H9 (cell line): ENCODE measurements around the gene ZCWPW1. TPM values are rescaled to one million over a fixed set of nuclear protein-coding genes. Genes with fewer than 3 reads are reported as not detected.
A peak's percentile ranks its signal among the peaks of the same experiment; 100 is the strongest.

Experiments used
- DNase-seq: peaks from one replicate; pipeline ENCODE4 v3.0.0-alpha.2; 2017
- H2AFZ ChIP-seq: one replicate; pipeline ENCODE4 v1.6.1; 2013; ENCODE audit warnings: mild to moderate bottlenecking, low read length, control low read depth, moderate library complexity
- H2AK5ac ChIP-seq: 2 replicates; pipeline ENCODE4 v1.6.1; 2013; ENCODE audit warnings: low read length, control low read depth, mixed read lengths; ENCODE audit not compliant: insufficient read length
- H2BK120ac ChIP-seq: one replicate; pipeline ENCODE4 v1.6.1; 2013; ENCODE audit warnings: low read depth, mild to moderate bottlenecking, low read length, control low read depth, inconsistent platforms; ENCODE audit not compliant: poor library complexity, severe bottlenecking
- H2BK12ac ChIP-seq: 2 replicates; pipeline ENCODE4 v1.6.1; 2013; ENCODE audit warnings: low read length, control low read depth, mixed read lengths, low read depth; ENCODE audit not compliant: insufficient read length
- H2BK15ac ChIP-seq: 2 replicates; pipeline ENCODE4 v1.6.1; 2013; ENCODE audit warnings: low read depth, low read length, control low read depth
- H2BK20ac ChIP-seq: one replicate; pipeline ENCODE4 v1.6.1; 2013; ENCODE audit warnings: low read depth, mild to moderate bottlenecking, low read length, control low read depth, inconsistent platforms; ENCODE audit not compliant: poor library complexity, severe bottlenecking
- H2BK5ac ChIP-seq: 2 replicates; pipeline ENCODE4 v1.6.1; 2013; ENCODE audit warnings: low read length, control low read depth, mixed read lengths; ENCODE audit not compliant: insufficient read length
- H3K14ac ChIP-seq: 2 replicates; pipeline ENCODE4 v1.6.1; 2013; ENCODE audit warnings: low read length, control low read depth; ENCODE audit not compliant: insufficient read depth
- H3K18ac ChIP-seq: 2 replicates; pipeline ENCODE4 v1.6.1; 2013; ENCODE audit warnings: low read depth, mild to moderate bottlenecking, mixed read lengths, low read length, control low read depth; ENCODE audit not compliant: insufficient read length
- H3K23ac ChIP-seq: 2 replicates; pipeline ENCODE4 v1.6.1; 2013; ENCODE audit warnings: low read length, control low read depth, mixed read lengths, low read depth; ENCODE audit not compliant: insufficient read length
- H3K23me2 ChIP-seq: 2 replicates; pipeline ENCODE4 v1.6.1; 2013; ENCODE audit warnings: low read depth, mild to moderate bottlenecking, mixed read lengths, low read length, control low read depth; ENCODE audit not compliant: insufficient read length, poor library complexity, severe bottlenecking
- H3K27ac ChIP-seq: 2 replicates; pipeline ENCODE4 v1.5.1; 2013; ENCODE audit warnings: low read length, control low read depth, mixed read lengths, low read depth; ENCODE audit not compliant: insufficient read length
- H3K27me3 ChIP-seq: 2 replicates; pipeline ENCODE4 v1.6.1; 2013; ENCODE audit warnings: low read length, control low read depth, inconsistent platforms; ENCODE audit not compliant: insufficient read depth
- H3K4ac ChIP-seq: 2 replicates; pipeline ENCODE4 v1.6.1; 2013; ENCODE audit warnings: low read depth, mild to moderate bottlenecking, control low read depth, inconsistent platforms, low read length, moderate library complexity
- H3K4me1 ChIP-seq: 2 replicates; pipeline ENCODE4 v1.6.1; 2013; ENCODE audit warnings: low read length, control low read depth, inconsistent platforms; ENCODE audit not compliant: insufficient read depth
- H3K4me2 ChIP-seq: 2 replicates; pipeline ENCODE4 v1.6.1; 2013; ENCODE audit warnings: low read length, control low read depth, mixed read lengths; ENCODE audit not compliant: insufficient read length, insufficient read depth
- H3K56ac ChIP-seq: 2 replicates; pipeline ENCODE4 v1.6.1; 2013; ENCODE audit warnings: low read depth, mild to moderate bottlenecking, mixed read lengths, low read length, control low read depth; ENCODE audit not compliant: insufficient read length
- H3K79me1 ChIP-seq: 2 replicates; pipeline ENCODE4 v1.6.1; 2013; ENCODE audit warnings: low read depth, mild to moderate bottlenecking, moderate library complexity, low read length, control low read depth, inconsistent platforms; ENCODE audit not compliant: insufficient read depth, poor library complexity, severe bottlenecking
- H3K79me2 ChIP-seq: 2 replicates; pipeline ENCODE4 v1.6.1; 2013; ENCODE audit warnings: low read length, control low read depth, inconsistent platforms; ENCODE audit not compliant: insufficient read depth
- H3K9ac ChIP-seq: 2 replicates; pipeline ENCODE4 v1.6.1; 2013; ENCODE audit warnings: low read length, control low read depth, mixed read lengths; ENCODE audit not compliant: insufficient read length; ENCODE audit errors: extremely low read depth
- H3K9me3 ChIP-seq: one replicate; pipeline ENCODE4 v1.6.1; 2013; ENCODE audit warnings: low read depth, low read length, inconsistent platforms; ENCODE audit not compliant: control insufficient read depth
- H3T11ph ChIP-seq: one replicate; pipeline ENCODE4 v1.6.1; 2013; ENCODE audit warnings: mild to moderate bottlenecking, low read length, control low read depth, inconsistent platforms
- H4K20me1 ChIP-seq: one replicate; pipeline ENCODE4 v1.6.1; 2013; ENCODE audit not compliant: control insufficient read depth, insufficient read length, insufficient read depth
- H4K5ac ChIP-seq: 2 replicates; pipeline ENCODE4 v1.6.1; 2013; ENCODE audit warnings: low read depth, mild to moderate bottlenecking, mixed read lengths, low read length, control low read depth; ENCODE audit not compliant: insufficient read length
- H4K8ac ChIP-seq: replicated peaks from 2 replicates; pipeline ENCODE4 v1.6.1; 2013; ENCODE audit warnings: low read length, control low read depth, mixed read lengths, low read depth; ENCODE audit not compliant: insufficient read length
- H4K91ac ChIP-seq: 2 replicates; pipeline ENCODE4 v1.6.1; 2013; ENCODE audit warnings: low read depth, mild to moderate bottlenecking, moderate library complexity, mixed read lengths, low read length, control low read depth; ENCODE audit not compliant: insufficient read length
- H3K27ac Mint-ChIP-seq, 3 experiments: 2 replicates in 2 of 3; 3 replicates in 1 of 3; pipeline ENCODE4 v1.8.0; 2020 to 2021; ENCODE audit warnings: mixed read lengths in 3 of 3, mild to moderate bottlenecking in 1 of 3, moderate library complexity in 1 of 3
- H3K27me3 Mint-ChIP-seq: 2 replicates; pipeline ENCODE4 v1.8.0; 2021; ENCODE audit warnings: low read depth, mild to moderate bottlenecking, moderate library complexity, mixed read lengths
- H3K36me3 Mint-ChIP-seq, 3 experiments: 2 replicates in 2 of 3; 3 replicates in 1 of 3; pipeline ENCODE4 v1.8.0; 2020 to 2021; ENCODE audit warnings: low read depth in 3 of 3, mixed read lengths in 3 of 3; ENCODE audit not compliant: insufficient read depth in 1 of 3
- H3K4me1 Mint-ChIP-seq, 2 experiments: 2 replicates each; pipeline ENCODE4 v1.8.0; 2020; ENCODE audit warnings: mixed read lengths in 2 of 2
- H3K4me3 Mint-ChIP-seq, 2 experiments: 2 replicates in 1 of 2; 3 replicates in 1 of 2; pipeline ENCODE4 v1.8.0; 2020 to 2021; ENCODE audit warnings: mild to moderate bottlenecking in 2 of 2, mixed read lengths in 2 of 2, moderate library complexity in 1 of 2
- H3K9me3 Mint-ChIP-seq, 2 experiments: 2 replicates in 1 of 2; 3 replicates in 1 of 2; pipeline ENCODE4 v1.8.0; 2020; ENCODE audit warnings: mild to moderate bottlenecking in 2 of 2, mixed read lengths in 2 of 2, moderate library complexity in 1 of 2
- WGBS: extraction: QIAGEN DNeasy Blood & Tissue Kit; methylation state at CpG from one replicate; pipeline ENCODE4 v1.1.7; 2013; ENCODE audit warnings: missing lambda C conversion rate, low lambda C conversion rate, mixed read lengths; ENCODE audit not compliant: insufficient read length; ENCODE audit errors: extremely low coverage; 5-methylcytosine and 5-hydroxymethylcytosine counted together
- total RNA-seq: library from RNA; stranded (reverse); gene quantifications from 2 replicates; pipeline ENCODE4 v1.2.1, GENCODE V29; 2021
- TF ChIP-seq, protein P1 (sequence below): fragments of 200-600 bp; sonication (generic); conservative IDR thresholded peaks from 3 replicates; pipeline ENCODE4 v1.8.0; 2021; ENCODE audit warnings: antibody characterized with exemption, mild to moderate bottlenecking

Gene ZCWPW1
- total RNA-seq, 1 experiment from 2014 or later, result 1.1 TPM

DNA sequence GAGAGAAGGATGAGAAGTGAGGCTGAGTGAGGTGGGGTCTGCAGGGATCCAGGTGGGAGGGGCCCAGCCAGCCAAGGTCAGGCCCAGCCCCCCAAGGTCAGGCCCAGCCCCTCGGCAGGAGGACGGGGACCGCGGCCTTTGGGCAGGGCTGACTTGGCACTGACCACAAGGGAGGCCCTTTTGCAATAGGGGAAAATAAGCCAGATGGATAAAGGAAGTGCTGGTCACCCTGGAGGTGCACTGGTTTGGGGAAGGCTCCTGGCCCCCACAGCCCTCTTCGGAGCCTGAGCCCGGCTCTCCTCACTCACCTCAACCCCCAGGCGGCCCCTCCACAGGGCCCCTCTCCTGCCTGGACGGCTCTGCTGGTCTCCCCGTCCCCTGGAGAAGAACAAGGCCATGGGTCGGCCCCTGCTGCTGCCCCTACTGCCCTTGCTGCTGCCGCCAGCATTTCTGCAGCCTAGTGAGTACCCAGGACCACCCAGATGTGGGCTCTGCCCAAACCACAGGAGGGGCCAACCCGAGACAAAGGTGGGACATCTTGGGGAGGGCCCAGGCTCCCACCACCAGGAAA is 55.2 kb downstream of the ZCWPW1 start, which contains the start of gene PILRA:
PILRA (plus strand) TSS at position 227 of the 571 bp plus-strand sequence; CDS start at position 397, 170 bp downstream.
- H3K4me1 ChIP-seq, result no peaks in the 10 kb centered on the region; the same call in 1 of the 2 replicates
- H2BK15ac ChIP-seq, result no peak within 1 kb of the TSS
- H3K27me3 ChIP-seq, result no peaks in the 10 kb centered on the region
- no peak within 1 kb of the TSS for H3T11ph ChIP-seq
- peaks cover 39 to 58% of the 10 kb centered on the region in 2 experiments for H3K4me1 Mint-ChIP-seq
- H3K14ac ChIP-seq, result no peak within 1 kb of the TSS; the same call in 1 of the 2 replicates
- H3K9me3 ChIP-seq, result no peaks in the 10 kb centered on the region
- H3K36me3 Mint-ChIP-seq, result peaks cover 2 to 5% (median 5%) of the 10 kb centered on the region in 3 experiments; a peak in 4 of 7 replicates
- no peak within 1 kb of the TSS for H3K18ac ChIP-seq
- no peaks in the 10 kb centered on the region for H3K79me2 ChIP-seq
- no peak within 1 kb of the TSS for H2BK12ac ChIP-seq
- H2AK5ac ChIP-seq, result no peak within 1 kb of the TSS
- H3K9ac ChIP-seq, result no peak within 1 kb of the TSS
- H2BK120ac ChIP-seq, result no peak within 1 kb of the TSS
- no peak within 1 kb of the TSS for H3K56ac ChIP-seq
- no peaks in the 10 kb centered on the region for H3K23me2 ChIP-seq
- no peak within 1 kb of the TSS for H4K5ac ChIP-seq
- no peak within 1 kb of the TSS for H3K4me2 ChIP-seq
- no peaks in the 10 kb centered on the region for H3K9me3 Mint-ChIP-seq
- H3K27ac Mint-ChIP-seq, result peak within 1 kb of the TSS; percentile 53 to 78 (median 55); a peak in 4 of 7 replicates
- no peaks in the 10 kb centered on the region for H4K20me1 ChIP-seq
- H3K4me3 Mint-ChIP-seq, result no peak within 1 kb of the TSS
- no CpG with 5 or more reads among the region's 12 CpGs for WGBS
- no peak within 1 kb of the TSS for H3K27ac ChIP-seq
- DNase-seq, result no peak
- H3K27me3 Mint-ChIP-seq, result no peaks in the 10 kb centered on the region; the same call in 1 of the 2 replicates
- no peak within 1 kb of the TSS for H4K91ac ChIP-seq
- no peak within 1 kb of the TSS for H2BK5ac ChIP-seq
- no peaks in the 10 kb centered on the region for H3K79me1 ChIP-seq
- no peak within 1 kb of the TSS for H3K23ac ChIP-seq
- H2BK20ac ChIP-seq, result no peak within 1 kb of the TSS
- TF ChIP-seq, protein P1, sequence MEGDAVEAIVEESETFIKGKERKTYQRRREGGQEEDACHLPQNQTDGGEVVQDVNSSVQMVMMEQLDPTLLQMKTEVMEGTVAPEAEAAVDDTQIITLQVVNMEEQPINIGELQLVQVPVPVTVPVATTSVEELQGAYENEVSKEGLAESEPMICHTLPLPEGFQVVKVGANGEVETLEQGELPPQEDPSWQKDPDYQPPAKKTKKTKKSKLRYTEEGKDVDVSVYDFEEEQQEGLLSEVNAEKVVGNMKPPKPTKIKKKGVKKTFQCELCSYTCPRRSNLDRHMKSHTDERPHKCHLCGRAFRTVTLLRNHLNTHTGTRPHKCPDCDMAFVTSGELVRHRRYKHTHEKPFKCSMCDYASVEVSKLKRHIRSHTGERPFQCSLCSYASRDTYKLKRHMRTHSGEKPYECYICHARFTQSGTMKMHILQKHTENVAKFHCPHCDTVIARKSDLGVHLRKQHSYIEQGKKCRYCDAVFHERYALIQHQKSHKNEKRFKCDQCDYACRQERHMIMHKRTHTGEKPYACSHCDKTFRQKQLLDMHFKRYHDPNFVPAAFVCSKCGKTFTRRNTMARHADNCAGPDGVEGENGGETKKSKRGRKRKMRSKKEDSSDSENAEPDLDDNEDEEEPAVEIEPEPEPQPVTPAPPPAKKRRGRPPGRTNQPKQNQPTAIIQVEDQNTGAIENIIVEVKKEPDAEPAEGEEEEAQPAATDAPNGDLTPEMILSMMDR, result no peak
- H3K4ac ChIP-seq, result no peak within 1 kb of the TSS
- no peak within 1 kb of the TSS for H2AFZ ChIP-seq
- no peak within 1 kb of the TSS for H4K8ac ChIP-seq
